Measurements from ENCODE around the gene ZNF425.
"Not testable (repeated sequence)": the region's sequence is repeated elsewhere in the genome, so short reads cannot be mapped to it uniquely, and the experiment has no call there.

The ZNF425 gene

DNA sequence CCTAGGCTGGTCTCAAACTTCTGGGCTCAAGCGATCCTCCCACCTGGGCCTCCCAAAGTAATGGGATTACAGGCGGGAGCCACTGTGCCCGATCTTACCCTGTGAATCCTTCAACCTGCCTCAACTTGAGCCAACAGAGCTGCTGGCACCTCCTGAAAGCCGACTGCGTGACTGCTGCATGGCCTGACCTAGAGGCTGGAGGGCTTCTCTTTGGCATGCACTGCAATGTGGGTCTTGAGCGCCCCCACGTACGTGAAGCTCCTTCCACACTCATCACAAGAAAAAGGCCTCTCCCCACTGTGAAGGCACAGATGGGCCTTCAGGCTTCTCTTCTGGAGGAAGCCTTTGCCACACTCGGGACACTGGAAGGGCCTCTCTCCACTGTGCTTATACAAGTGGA lies 22.7 kb downstream of the ZNF425 start:
- no peak for DNase-seq (ENCODE audit: low read depth)
- H3K4me3 ChIP-seq (ENCODE audit: low read depth, low read length), result no peak overlapping the region
- no peak for TF ChIP-seq CTCF (IDR thresholded peaks at IDR 0.05; ENCODE audit: control insufficient read depth, extremely low read depth, insufficient read depth)

- no peak overlapping the region for H3K4me3 ChIP-seq (ENCODE audit: low read depth, low read length)
- no peak for DNase-seq (ENCODE audit: low read depth)
- no peak for TF ChIP-seq CTCF (IDR thresholded peaks at IDR 0.05; ENCODE audit: control insufficient read depth, extremely low read depth, insufficient read depth)
Observed at GRCh38 chr7:149102666-149103065, 23.5 kb downstream of the ZNF425 start.

GRCh38 chr7:149100821-149101220 lies 25.3 kb downstream of the ZNF425 start:
- no peak overlapping the region for H3K4me3 ChIP-seq (ENCODE audit: low read depth, low read length)
- DNase-seq (ENCODE audit: low read depth), result no peak
- TF ChIP-seq CTCF (IDR thresholded peaks at IDR 0.05; ENCODE audit: control insufficient read depth, extremely low read depth, insufficient read depth), result no peak

- no peak for DNase-seq (ENCODE audit: low read depth)
- no peak overlapping the region for H3K4me3 ChIP-seq (ENCODE audit: low read depth, low read length)
- no peak for TF ChIP-seq CTCF (IDR thresholded peaks at IDR 0.05; ENCODE audit: control insufficient read depth, extremely low read depth, insufficient read depth)
Observed at GRCh38 chr7:149099058-149099457, 27.1 kb downstream of the ZNF425 start.

DNA sequence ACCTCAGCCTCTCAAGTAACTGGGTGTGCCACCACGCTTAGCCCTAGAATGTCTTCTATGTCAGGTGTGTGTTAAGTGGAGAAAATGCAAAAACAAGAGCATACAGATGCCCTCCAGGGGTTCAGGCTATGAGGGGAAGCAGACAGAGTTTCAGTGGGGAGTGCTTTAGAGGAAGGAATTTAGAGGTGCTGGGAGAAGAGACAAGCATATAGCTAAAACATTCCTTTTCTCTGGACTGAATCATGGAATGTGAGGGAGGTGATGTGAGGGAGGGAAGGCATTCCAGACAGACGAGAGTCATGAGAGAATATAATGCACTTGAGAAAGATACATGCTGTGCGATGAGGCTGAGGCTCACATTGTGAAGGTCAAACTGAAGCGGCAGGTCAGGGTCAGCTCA lies 29.0 kb downstream of the ZNF425 start:
- no peak for TF ChIP-seq CTCF (IDR thresholded peaks at IDR 0.05; ENCODE audit: control insufficient read depth, extremely low read depth, insufficient read depth)
- DNase-seq (ENCODE audit: low read depth), result no peak
- no peak overlapping the region for H3K4me3 ChIP-seq (ENCODE audit: low read depth, low read length)

DNA sequence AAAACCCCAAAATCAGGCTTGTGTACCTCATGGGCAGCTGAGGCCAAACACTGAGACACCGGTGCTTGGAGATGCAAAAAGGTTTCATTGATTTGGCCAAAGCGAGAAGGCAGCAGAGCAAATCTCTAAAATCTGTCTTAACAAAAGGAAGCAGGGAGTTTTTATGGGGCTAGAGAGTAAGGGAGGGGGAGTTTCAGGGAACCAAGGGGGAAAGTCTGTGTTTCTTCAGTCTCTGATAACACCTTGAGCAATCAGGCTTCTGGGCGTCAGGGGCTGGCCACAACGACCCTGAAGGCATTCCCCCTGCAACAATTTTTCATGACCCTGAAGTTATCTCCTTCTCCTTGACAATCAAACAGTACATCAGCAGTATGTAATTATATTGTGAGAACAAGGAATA lies 32.9 kb downstream of the ZNF425 start:
- no peak for DNase-seq (ENCODE audit: low read depth)
- no peak overlapping the region for H3K4me3 ChIP-seq (ENCODE audit: low read depth, low read length)
- TF ChIP-seq CTCF (IDR thresholded peaks at IDR 0.05; ENCODE audit: control insufficient read depth, extremely low read depth, insufficient read depth), result no peak

DNA sequence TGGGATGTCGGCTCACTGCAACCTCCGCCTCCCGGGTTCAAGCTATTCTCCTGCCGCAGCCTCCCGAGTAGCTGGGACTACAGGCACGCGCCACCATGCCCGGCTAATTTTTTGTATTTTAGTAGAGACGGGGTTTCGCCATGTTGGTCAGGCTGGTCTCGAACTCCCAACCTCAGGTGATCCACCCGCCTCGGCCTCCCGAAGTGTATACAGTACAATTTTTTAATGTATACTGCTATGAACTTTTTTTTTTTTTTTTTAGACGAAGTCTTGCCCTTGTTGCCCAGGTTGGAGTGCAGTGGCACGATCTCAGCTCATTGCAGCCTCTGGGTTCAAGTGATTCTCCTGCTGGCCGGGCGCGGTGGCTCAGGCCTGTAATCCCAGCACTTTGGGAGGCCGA lies 33.9 kb downstream of the ZNF425 start:
- not testable (repeated sequence) for DNase-seq (ENCODE audit: low read depth); H3K4me3 ChIP-seq (ENCODE audit: low read depth, low read length)

All from LNCaP clone FGC (cell line).